Measurements from ENCODE around the gene GRHL3.

The GRHL3 gene

GRCh38 chr1:24293392-24294227 lies 25.5 kb upstream of the GRHL3 start:
- H3K27ac ChIP-seq (ENCODE audit: low read depth in 2 of 2, low read length in 2 of 2) = peak overlapping the region; percentile 17 to 49
- no peak overlapping the region for H3K4me3 ChIP-seq (ENCODE audit: low read length in 2 of 2)
- no peaks in the 10 kb centered on the region for H3K36me3 ChIP-seq (ENCODE audit: control insufficient read depth in 2 of 2, insufficient read depth in 2 of 2, low read length in 2 of 2)
- H3K4me1 ChIP-seq (ENCODE audit: control insufficient read depth in 2 of 2, insufficient read depth in 2 of 2, low read length in 2 of 2) = peaks cover 5 to 12% of the 10 kb centered on the region in 2 donors
- no peaks in the 10 kb centered on the region for H3K9me3 ChIP-seq (ENCODE audit: control insufficient read depth in 2 of 2, low read length in 2 of 2)
- no peak overlapping the region for H3K9ac ChIP-seq (ENCODE audit: low read depth in 1 of 2, low read length in 2 of 2)
- H3K27me3 ChIP-seq (ENCODE audit: control insufficient read depth in 2 of 2, insufficient read depth in 2 of 2, low read length in 2 of 2) = peaks cover 0 to 7% of the 10 kb centered on the region in 2 donors

- no peaks in the 10 kb centered on the region for H3K36me3 ChIP-seq (ENCODE audit: control insufficient read depth in 2 of 2, insufficient read depth in 2 of 2, low read length in 2 of 2)
- peaks cover 5 to 12% of the 10 kb centered on the region in 2 donors for H3K4me1 ChIP-seq (ENCODE audit: control insufficient read depth in 2 of 2, insufficient read depth in 2 of 2, low read length in 2 of 2)
- H3K9me3 ChIP-seq (ENCODE audit: control insufficient read depth in 2 of 2, low read length in 2 of 2) = no peaks in the 10 kb centered on the region
- H3K4me3 ChIP-seq (ENCODE audit: low read length in 2 of 2) = no peak overlapping the region
- H3K27ac ChIP-seq (ENCODE audit: low read depth in 2 of 2, low read length in 2 of 2) = peak overlapping the region; percentile 17 to 49
- H3K27me3 ChIP-seq (ENCODE audit: control insufficient read depth in 2 of 2, insufficient read depth in 2 of 2, low read length in 2 of 2) = peaks cover 0 to 7% of the 10 kb centered on the region in 2 donors
- H3K9ac ChIP-seq (ENCODE audit: low read depth in 1 of 2, low read length in 2 of 2) = no peak overlapping the region
Observed at GRCh38 chr1:24294228-24294672, 24.9 kb upstream of the GRHL3 start.

- no peak overlapping the region for H3K9ac ChIP-seq (ENCODE audit: low read depth in 1 of 2, low read length in 2 of 2)
- H3K4me1 ChIP-seq (ENCODE audit: control insufficient read depth in 2 of 2, insufficient read depth in 2 of 2, low read length in 2 of 2) = peaks cover 5 to 10% of the 10 kb centered on the region in 2 donors
- H3K27me3 ChIP-seq (ENCODE audit: control insufficient read depth in 2 of 2, insufficient read depth in 2 of 2, low read length in 2 of 2) = peaks cover 0 to 7% of the 10 kb centered on the region in 2 donors
- no peaks in the 10 kb centered on the region for H3K9me3 ChIP-seq (ENCODE audit: control insufficient read depth in 2 of 2, low read length in 2 of 2)
- H3K27ac ChIP-seq (ENCODE audit: low read depth in 2 of 2, low read length in 2 of 2) = peak overlapping the region; percentile 17 to 31
- H3K36me3 ChIP-seq (ENCODE audit: control insufficient read depth in 2 of 2, insufficient read depth in 2 of 2, low read length in 2 of 2) = no peaks in the 10 kb centered on the region
- H3K4me3 ChIP-seq (ENCODE audit: low read length in 2 of 2) = no peak overlapping the region
Observed at GRCh38 chr1:24294716-24295371, 24.3 kb upstream of the GRHL3 start.

- H3K9me3 ChIP-seq (ENCODE audit: control insufficient read depth in 2 of 2, low read length in 2 of 2) = no peaks in the 10 kb centered on the region
Observed at GRCh38 chr1:24295535-24295934, 23.6 kb upstream of the GRHL3 start.

GRCh38 chr1:24297187-24297851 lies 21.8 kb upstream of the GRHL3 start:
- peaks cover 0 to 3% of the 10 kb centered on the region in 2 donors for H3K27me3 ChIP-seq (ENCODE audit: control insufficient read depth in 2 of 2, insufficient read depth in 2 of 2, low read length in 2 of 2)
- H3K4me3 ChIP-seq (ENCODE audit: low read length in 2 of 2) = no peak overlapping the region
- no peak overlapping the region for H3K27ac ChIP-seq (ENCODE audit: low read depth in 2 of 2, low read length in 2 of 2)
- no peaks in the 10 kb centered on the region for H3K36me3 ChIP-seq (ENCODE audit: control insufficient read depth in 2 of 2, insufficient read depth in 2 of 2, low read length in 2 of 2)
- no peak overlapping the region for H3K9ac ChIP-seq (ENCODE audit: low read depth in 1 of 2, low read length in 2 of 2)
- H3K4me1 ChIP-seq (ENCODE audit: control insufficient read depth in 2 of 2, insufficient read depth in 2 of 2, low read length in 2 of 2) = peaks cover 5 to 14% of the 10 kb centered on the region in 2 donors
- no peaks in the 10 kb centered on the region for H3K9me3 ChIP-seq (ENCODE audit: control insufficient read depth in 2 of 2, low read length in 2 of 2)

More at GRCh38 chr1:24295535-24295934, 23.6 kb upstream of the GRHL3 start:
- H3K36me3 ChIP-seq (ENCODE audit: control insufficient read depth in 2 of 2, insufficient read depth in 2 of 2, low read length in 2 of 2) = no peaks in the 10 kb centered on the region
- peaks cover 0 to 7% of the 10 kb centered on the region in 2 donors for H3K27me3 ChIP-seq (ENCODE audit: control insufficient read depth in 2 of 2, insufficient read depth in 2 of 2, low read length in 2 of 2)
- H3K27ac ChIP-seq (ENCODE audit: low read depth in 2 of 2, low read length in 2 of 2) = peak overlapping the region in 1 of 2 donors; percentile 17
- H3K9ac ChIP-seq (ENCODE audit: low read depth in 1 of 2, low read length in 2 of 2) = no peak overlapping the region
- peaks cover 5 to 10% of the 10 kb centered on the region in 2 donors for H3K4me1 ChIP-seq (ENCODE audit: control insufficient read depth in 2 of 2, insufficient read depth in 2 of 2, low read length in 2 of 2)
- H3K4me3 ChIP-seq (ENCODE audit: low read length in 2 of 2) = no peak overlapping the region

- H3K4me1 ChIP-seq (ENCODE audit: control insufficient read depth in 2 of 2, insufficient read depth in 2 of 2, low read length in 2 of 2) = peaks cover 5 to 14% of the 10 kb centered on the region in 2 donors
- peaks cover 0 to 3% of the 10 kb centered on the region in 2 donors for H3K27me3 ChIP-seq (ENCODE audit: control insufficient read depth in 2 of 2, insufficient read depth in 2 of 2, low read length in 2 of 2)
- no peaks in the 10 kb centered on the region for H3K36me3 ChIP-seq (ENCODE audit: control insufficient read depth in 2 of 2, insufficient read depth in 2 of 2, low read length in 2 of 2)
- no peak overlapping the region for H3K9ac ChIP-seq (ENCODE audit: low read depth in 1 of 2, low read length in 2 of 2)
- H3K4me3 ChIP-seq (ENCODE audit: low read length in 2 of 2) = no peak overlapping the region
- H3K27ac ChIP-seq (ENCODE audit: low read depth in 2 of 2, low read length in 2 of 2) = no peak overlapping the region
- H3K9me3 ChIP-seq (ENCODE audit: control insufficient read depth in 2 of 2, low read length in 2 of 2) = no peaks in the 10 kb centered on the region
Observed at GRCh38 chr1:24297852-24298232, 21.3 kb upstream of the GRHL3 start.

- Histone ChIP-seq H3K36me3 (ENCODE audit: control insufficient read depth in 2 of 2, insufficient read depth in 2 of 2, low read length in 2 of 2) (no peaks in the 10 kb centered on the region), H3K27me3 (ENCODE audit: control insufficient read depth in 2 of 2, insufficient read depth in 2 of 2, low read length in 2 of 2) (peaks cover 0 to 3% of the 10 kb centered on the region in 2 donors), H3K27ac (ENCODE audit: low read depth in 2 of 2, low read length in 2 of 2) (no peak overlapping the region), H3K9ac (ENCODE audit: low read depth in 1 of 2, low read length in 2 of 2) (no peak overlapping the region), H3K9me3 (ENCODE audit: control insufficient read depth in 2 of 2, low read length in 2 of 2) (no peaks in the 10 kb centered on the region), H3K4me3 (ENCODE audit: low read length in 2 of 2) (no peak overlapping the region), H3K4me1 (ENCODE audit: control insufficient read depth in 2 of 2, insufficient read depth in 2 of 2, low read length in 2 of 2) (peaks cover 5 to 14% of the 10 kb centered on the region in 2 donors)
Observed at GRCh38 chr1:24298606-24299005, 20.6 kb upstream of the GRHL3 start.

- Histone ChIP-seq H3K36me3 (ENCODE audit: control insufficient read depth in 2 of 2, insufficient read depth in 2 of 2, low read length in 2 of 2) (no peaks in the 10 kb centered on the region), H3K9me3 (ENCODE audit: control insufficient read depth in 2 of 2, low read length in 2 of 2) (no peaks in the 10 kb centered on the region), H3K27ac (ENCODE audit: low read depth in 2 of 2, low read length in 2 of 2) (no peak overlapping the region), H3K9ac (ENCODE audit: low read depth in 1 of 2, low read length in 2 of 2) (no peak overlapping the region), H3K27me3 (ENCODE audit: control insufficient read depth in 2 of 2, insufficient read depth in 2 of 2, low read length in 2 of 2) (peaks cover 0 to 3% of the 10 kb centered on the region in 2 donors), H3K4me3 (ENCODE audit: low read length in 2 of 2) (no peak overlapping the region), H3K4me1 (ENCODE audit: control insufficient read depth in 2 of 2, insufficient read depth in 2 of 2, low read length in 2 of 2) (peaks cover 4 to 9% of the 10 kb centered on the region in 2 donors)
Observed at GRCh38 chr1:24299901-24300300, 19.3 kb upstream of the GRHL3 start.

GRCh38 chr1:24300971-24301784 lies 18.0 kb upstream of the GRHL3 start:
- H3K4me3 ChIP-seq (ENCODE audit: low read length in 2 of 2) = no peak overlapping the region
- H3K27ac ChIP-seq (ENCODE audit: low read depth in 2 of 2, low read length in 2 of 2) = no peak overlapping the region
- no peaks in the 10 kb centered on the region for H3K9me3 ChIP-seq (ENCODE audit: control insufficient read depth in 2 of 2, low read length in 2 of 2)

More at GRCh38 chr1:24300971-24301784, 18.0 kb upstream of the GRHL3 start:
- H3K36me3 ChIP-seq (ENCODE audit: control insufficient read depth in 2 of 2, insufficient read depth in 2 of 2, low read length in 2 of 2) = no peaks in the 10 kb centered on the region
- H3K9ac ChIP-seq (ENCODE audit: low read depth in 1 of 2, low read length in 2 of 2) = no peak overlapping the region
- peaks cover 0 to 3% of the 10 kb centered on the region in 2 donors for H3K27me3 ChIP-seq (ENCODE audit: control insufficient read depth in 2 of 2, insufficient read depth in 2 of 2, low read length in 2 of 2)
- H3K4me1 ChIP-seq (ENCODE audit: control insufficient read depth in 2 of 2, insufficient read depth in 2 of 2, low read length in 2 of 2) = peaks cover 0 to 4% of the 10 kb centered on the region in 2 donors

Measured in mucosa of rectum (tissue), 2 donors.